HepG2 (cell line): ENCODE measurements around the gene ATP4A. TPM values are rescaled to one million over a fixed set of nuclear protein-coding genes. Genes with fewer than 3 reads are reported as not detected.
A peak's percentile ranks its signal among the peaks of the same experiment; 100 is the strongest.

Experiments used
- CBFB ChIP-seq: sonication (generic); formaldehyde crosslinking; IDR thresholded peaks from 2 replicates; pipeline ENCODE4 v1.4.0; 2020; ENCODE audit warnings: missing genetic modification reagents
- IRF9 ChIP-seq: sonication (generic); formaldehyde crosslinking; IDR thresholded peaks from 2 replicates; pipeline ENCODE4 v1.8.0; 2022; ENCODE audit warnings: missing genetic modification reagents, mild to moderate bottlenecking, borderline replicate concordance
- NFE2L1 ChIP-seq: sonication (generic); formaldehyde crosslinking; IDR thresholded peaks from 2 replicates; pipeline ENCODE4 v1.4.0; 2020; ENCODE audit warnings: missing genetic modification reagents, mild to moderate bottlenecking, borderline replicate concordance
- SNAPC5 ChIP-seq: sonication (generic); formaldehyde crosslinking; IDR thresholded peaks from 2 replicates; pipeline ENCODE4 v1.8.1; 2023; ENCODE audit warnings: mild to moderate bottlenecking, missing genetic modification reagents, borderline replicate concordance
- TGIF2 ChIP-seq: IDR thresholded peaks from 2 replicates; pipeline ENCODE4 v1.6.1; 2016; ENCODE audit warnings: control low read depth, missing compliant biosample characterization
- ZBTB20 ChIP-seq: sonication (generic); formaldehyde crosslinking; IDR thresholded peaks from 2 replicates; pipeline ENCODE4 v1.8.1; 2023; ENCODE audit warnings: missing genetic modification reagents, low read depth, mild to moderate bottlenecking, borderline replicate concordance
- ZFP1 ChIP-seq: IDR thresholded peaks from 2 replicates; pipeline ENCODE4 v1.6.1; 2016
- ZFP82 ChIP-seq: sonication (generic); formaldehyde crosslinking; IDR thresholded peaks from 2 replicates; pipeline ENCODE4 v1.5.1; 2020; ENCODE audit warnings: mild to moderate bottlenecking, missing genetic modification reagents, borderline replicate concordance
- ZFP90 ChIP-seq: sonication (generic); formaldehyde crosslinking; IDR thresholded peaks from 2 replicates; pipeline ENCODE4 v1.8.0; 2022; ENCODE audit warnings: missing genetic modification reagents, mild to moderate bottlenecking, inconsistent platforms, borderline replicate concordance
- polyA plus RNA-seq, 8 experiments: library from polyadenylated mRNA; depleted of rRNA in 3 of 8; stranded (reverse) in 7 of 8; unstranded in 1 of 8; fragments of >200 nt; fragmentation: Illumina TruSeq in 4 of 8; extraction: Trizol in 4 of 8; gene quantifications; 2 replicates each; pipeline versions ENCODE4 v1.2.1 to v1.2.3, GENCODE V29; 2011 to 2016; ENCODE audit warnings: low read depth in 4 of 8, missing spikeins in 1 of 8, mixed read lengths in 1 of 8; ENCODE audit not compliant: insufficient read depth in 1 of 8
- total RNA-seq, 5 experiments: library from RNA; depleted of rRNA; stranded (reverse); fragments of >200 nt; fragmentation: Illumina TruSeq; extraction: Trizol; gene quantifications; 2 replicates each; pipeline ENCODE4 v1.2.3, GENCODE V29; 2016; ENCODE audit warnings: low read depth in 1 of 5
- TF ChIP-seq, protein P1 (sequence below): IDR thresholded peaks from 2 replicates; pipeline ENCODE4 v1.6.1; 2018; ENCODE audit warnings: missing genetic modification reagents, mild to moderate bottlenecking, missing compliant biosample characterization
- TF ChIP-seq, protein P2 (sequence below): sonication (generic); formaldehyde crosslinking; IDR thresholded peaks from 2 replicates; pipeline ENCODE4 v1.5.0; 2020; ENCODE audit warnings: mild to moderate bottlenecking, missing genetic modification reagents
- TF ChIP-seq, protein P3 (sequence below), 2 experiments: sonication (generic) in 1 of 2; formaldehyde crosslinking in 1 of 2; IDR thresholded peaks; 2 replicates each; pipeline versions ENCODE4 v1.6.1 to v1.9.0; 2014 to 2022; ENCODE audit warnings: antibody characterized with exemption in 1 of 2, borderline replicate concordance in 1 of 2, inconsistent platforms in 1 of 2, low read depth in 1 of 2, missing genetic modification reagents in 1 of 2

ATP4A gene
- total and polyA plus RNA-seq, 2 of the 13 experiments (the other 11 are each of a cell fraction or from before 2014, with no cell fraction given), result 0.08 to 0.11 TPM

DNA sequence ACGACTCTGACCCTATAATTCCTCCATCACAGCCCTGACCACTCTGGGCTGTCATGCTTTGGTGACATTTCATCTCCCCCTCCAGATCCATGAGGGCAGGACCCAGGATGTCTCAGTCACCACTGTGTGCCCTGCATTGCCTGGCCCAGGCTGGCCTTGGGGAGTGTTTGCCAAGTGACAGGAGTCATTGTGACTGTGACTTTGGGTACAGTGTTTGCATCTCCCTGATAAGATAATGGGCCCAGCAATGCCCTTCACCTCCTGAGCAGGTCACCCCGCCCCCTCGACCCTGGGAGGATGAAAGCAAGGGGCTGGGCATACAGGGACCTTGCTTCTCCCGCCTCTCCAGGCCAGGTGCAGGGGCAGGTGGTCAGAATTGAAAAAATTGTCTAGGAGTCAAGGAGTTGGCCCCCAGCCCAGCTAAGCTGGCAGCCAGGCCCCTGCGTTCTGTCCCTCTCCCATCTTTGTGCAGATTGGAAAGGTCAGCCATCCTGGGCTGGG, 5.9 kb upstream of the ATP4A start (continued):
- TF ChIP-seq, protein P1, sequence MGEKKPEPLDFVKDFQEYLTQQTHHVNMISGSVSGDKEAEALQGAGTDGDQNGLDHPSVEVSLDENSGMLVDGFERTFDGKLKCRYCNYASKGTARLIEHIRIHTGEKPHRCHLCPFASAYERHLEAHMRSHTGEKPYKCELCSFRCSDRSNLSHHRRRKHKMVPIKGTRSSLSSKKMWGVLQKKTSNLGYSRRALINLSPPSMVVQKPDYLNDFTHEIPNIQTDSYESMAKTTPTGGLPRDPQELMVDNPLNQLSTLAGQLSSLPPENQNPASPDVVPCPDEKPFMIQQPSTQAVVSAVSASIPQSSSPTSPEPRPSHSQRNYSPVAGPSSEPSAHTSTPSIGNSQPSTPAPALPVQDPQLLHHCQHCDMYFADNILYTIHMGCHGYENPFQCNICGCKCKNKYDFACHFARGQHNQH (CRISPR knock-in tag), result peak; percentile 30; the same call in 1 of the 2 replicates
- TF ChIP-seq, protein P2, sequence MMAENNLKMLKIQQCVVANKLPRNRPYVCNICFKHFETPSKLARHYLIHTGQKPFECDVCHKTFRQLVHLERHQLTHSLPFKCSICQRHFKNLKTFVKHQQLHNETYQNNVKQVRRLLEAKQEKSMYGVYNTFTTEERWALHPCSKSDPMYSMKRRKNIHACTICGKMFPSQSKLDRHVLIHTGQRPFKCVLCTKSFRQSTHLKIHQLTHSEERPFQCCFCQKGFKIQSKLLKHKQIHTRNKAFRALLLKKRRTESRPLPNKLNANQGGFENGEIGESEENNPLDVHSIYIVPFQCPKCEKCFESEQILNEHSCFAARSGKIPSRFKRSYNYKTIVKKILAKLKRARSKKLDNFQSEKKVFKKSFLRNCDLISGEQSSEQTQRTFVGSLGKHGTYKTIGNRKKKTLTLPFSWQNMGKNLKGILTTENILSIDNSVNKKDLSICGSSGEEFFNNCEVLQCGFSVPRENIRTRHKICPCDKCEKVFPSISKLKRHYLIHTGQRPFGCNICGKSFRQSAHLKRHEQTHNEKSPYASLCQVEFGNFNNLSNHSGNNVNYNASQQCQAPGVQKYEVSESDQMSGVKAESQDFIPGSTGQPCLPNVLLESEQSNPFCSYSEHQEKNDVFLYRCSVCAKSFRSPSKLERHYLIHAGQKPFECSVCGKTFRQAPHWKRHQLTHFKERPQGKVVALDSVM (CRISPR knock-in tag), result no peak
- 0 out of 2 replicates have a peak, but pooled peaks have one; percentile 49 for TF ChIP-seq TGIF2 (CRISPR knock-in tag)
- no peak for TF ChIP-seq IRF9 (CRISPR knock-in tag)
- no peak for TF ChIP-seq ZFP82 (CRISPR knock-in tag)
- 0 out of 2 replicates have a peak, but pooled peaks have one; percentile 46 for TF ChIP-seq ZFP1 (CRISPR knock-in tag)
- TF ChIP-seq SNAPC5 (CRISPR knock-in tag), result no peak
- no peak for TF ChIP-seq NFE2L1
- no peak for TF ChIP-seq ZBTB20 (CRISPR knock-in tag)
- no peak for TF ChIP-seq ZFP90 (CRISPR knock-in tag)
- TF ChIP-seq, protein P3, sequence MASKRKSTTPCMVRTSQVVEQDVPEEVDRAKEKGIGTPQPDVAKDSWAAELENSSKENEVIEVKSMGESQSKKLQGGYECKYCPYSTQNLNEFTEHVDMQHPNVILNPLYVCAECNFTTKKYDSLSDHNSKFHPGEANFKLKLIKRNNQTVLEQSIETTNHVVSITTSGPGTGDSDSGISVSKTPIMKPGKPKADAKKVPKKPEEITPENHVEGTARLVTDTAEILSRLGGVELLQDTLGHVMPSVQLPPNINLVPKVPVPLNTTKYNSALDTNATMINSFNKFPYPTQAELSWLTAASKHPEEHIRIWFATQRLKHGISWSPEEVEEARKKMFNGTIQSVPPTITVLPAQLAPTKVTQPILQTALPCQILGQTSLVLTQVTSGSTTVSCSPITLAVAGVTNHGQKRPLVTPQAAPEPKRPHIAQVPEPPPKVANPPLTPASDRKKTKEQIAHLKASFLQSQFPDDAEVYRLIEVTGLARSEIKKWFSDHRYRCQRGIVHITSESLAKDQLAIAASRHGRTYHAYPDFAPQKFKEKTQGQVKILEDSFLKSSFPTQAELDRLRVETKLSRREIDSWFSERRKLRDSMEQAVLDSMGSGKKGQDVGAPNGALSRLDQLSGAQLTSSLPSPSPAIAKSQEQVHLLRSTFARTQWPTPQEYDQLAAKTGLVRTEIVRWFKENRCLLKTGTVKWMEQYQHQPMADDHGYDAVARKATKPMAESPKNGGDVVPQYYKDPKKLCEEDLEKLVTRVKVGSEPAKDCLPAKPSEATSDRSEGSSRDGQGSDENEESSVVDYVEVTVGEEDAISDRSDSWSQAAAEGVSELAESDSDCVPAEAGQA (IDR thresholded peaks at IDR 0.05; ENCODE audit: low read depth), result no peak
- TF ChIP-seq, protein P3 (CRISPR knock-in tag; IDR thresholded peaks at IDR 0.05; ENCODE audit: borderline replicate concordance), result no peak
- 0 out of 2 replicates have a peak, but pooled peaks have one; percentile 61 for TF ChIP-seq CBFB (CRISPR knock-in tag)
